C4-2B (cell line): Measurements from ENCODE around the gene MESD.

Experiments
- H3K27ac ChIP-seq: fragments of 450-650 bp; 2 replicates; pipeline ENCODE4 v1.5.1; 2017
- ZFX ChIP-seq: fragments of 450-650 bp; IDR thresholded peaks from 2 replicates; pipeline ENCODE4 v1.6.1; 2017
- TF ChIP-seq, protein P1 (sequence below): fragments of 450-650 bp; conservative IDR thresholded peaks from 2 replicates; pipeline ENCODE4 v1.5.1; 2017; ENCODE audit warnings: mild to moderate bottlenecking

The MESD gene

GRCh38 chr15:80982205-80982604 is 7.4 kb downstream of the MESD start:
- TF ChIP-seq, protein P1, sequence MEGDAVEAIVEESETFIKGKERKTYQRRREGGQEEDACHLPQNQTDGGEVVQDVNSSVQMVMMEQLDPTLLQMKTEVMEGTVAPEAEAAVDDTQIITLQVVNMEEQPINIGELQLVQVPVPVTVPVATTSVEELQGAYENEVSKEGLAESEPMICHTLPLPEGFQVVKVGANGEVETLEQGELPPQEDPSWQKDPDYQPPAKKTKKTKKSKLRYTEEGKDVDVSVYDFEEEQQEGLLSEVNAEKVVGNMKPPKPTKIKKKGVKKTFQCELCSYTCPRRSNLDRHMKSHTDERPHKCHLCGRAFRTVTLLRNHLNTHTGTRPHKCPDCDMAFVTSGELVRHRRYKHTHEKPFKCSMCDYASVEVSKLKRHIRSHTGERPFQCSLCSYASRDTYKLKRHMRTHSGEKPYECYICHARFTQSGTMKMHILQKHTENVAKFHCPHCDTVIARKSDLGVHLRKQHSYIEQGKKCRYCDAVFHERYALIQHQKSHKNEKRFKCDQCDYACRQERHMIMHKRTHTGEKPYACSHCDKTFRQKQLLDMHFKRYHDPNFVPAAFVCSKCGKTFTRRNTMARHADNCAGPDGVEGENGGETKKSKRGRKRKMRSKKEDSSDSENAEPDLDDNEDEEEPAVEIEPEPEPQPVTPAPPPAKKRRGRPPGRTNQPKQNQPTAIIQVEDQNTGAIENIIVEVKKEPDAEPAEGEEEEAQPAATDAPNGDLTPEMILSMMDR = no peak; the same call in 1 of the 2 replicates
- no peak for TF ChIP-seq ZFX
- no peak overlapping the region for H3K27ac ChIP-seq

DNA sequence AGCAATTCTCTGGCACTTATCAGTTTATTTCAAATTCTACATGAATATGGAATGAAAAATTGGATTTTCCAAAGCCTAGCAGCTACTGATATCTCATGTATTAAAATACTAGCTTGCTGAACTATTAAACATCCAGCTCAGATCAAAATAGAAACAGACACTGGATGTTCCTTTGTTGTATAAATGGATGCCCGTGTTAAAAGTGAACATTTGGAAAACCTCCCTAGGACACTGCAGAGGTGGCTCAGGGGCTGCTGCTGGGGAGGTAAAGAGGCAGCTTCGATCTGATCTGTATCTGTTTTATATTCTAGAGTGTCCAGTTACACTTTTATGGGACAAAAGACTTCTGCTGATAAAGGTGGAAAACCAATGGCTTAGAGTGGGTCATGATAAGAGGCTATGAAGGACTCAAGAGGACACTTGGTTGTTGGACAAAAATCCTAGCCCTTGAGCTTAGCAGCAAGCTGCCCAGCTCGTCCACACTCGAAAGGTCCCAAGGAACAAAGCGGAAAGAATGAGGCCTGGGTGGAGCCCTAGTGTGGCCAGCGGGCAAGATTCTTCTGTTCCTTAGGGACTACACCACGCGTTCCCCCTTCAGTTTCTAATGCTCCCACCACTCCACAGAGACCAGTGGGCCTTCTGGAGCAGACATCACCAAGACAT is 9.9 kb downstream of the MESD start:
- no peak for TF ChIP-seq ZFX
- TF ChIP-seq, protein P1 = no peak
- no peak overlapping the region for H3K27ac ChIP-seq

GRCh38 chr15:80978685-80979329 is 10.8 kb downstream of the MESD start:
- no peak overlapping the region for H3K27ac ChIP-seq
- TF ChIP-seq, protein P1 = no peak
- TF ChIP-seq ZFX = no peak

GRCh38 chr15:80977627-80978036 is 12.0 kb downstream of the MESD start:
- no peak overlapping the region for H3K27ac ChIP-seq
- no peak for TF ChIP-seq ZFX
- TF ChIP-seq, protein P1 = peak; percentile 85

DNA sequence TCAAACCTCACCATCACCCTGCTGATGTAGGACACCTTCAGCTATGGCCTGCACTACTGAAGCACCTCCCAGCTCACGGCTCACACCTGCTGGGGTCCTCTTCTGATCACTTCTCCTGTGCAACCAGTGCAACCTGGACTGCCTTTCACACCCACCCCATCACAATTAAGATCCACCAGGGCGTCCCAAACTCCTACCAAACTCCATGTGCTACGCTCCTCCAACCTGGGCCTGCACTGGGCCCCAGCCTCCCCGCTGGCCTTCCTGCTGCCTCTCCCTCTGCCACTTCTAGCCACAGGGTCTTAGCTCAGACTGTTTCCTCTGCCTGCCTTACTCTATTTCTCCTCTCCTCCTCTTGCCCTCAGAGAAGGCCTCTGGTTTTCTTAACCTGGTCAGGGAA is 12.8 kb downstream of the MESD start:
- H3K27ac ChIP-seq = no peak overlapping the region; the same call in 1 of the 2 replicates
- TF ChIP-seq ZFX = no peak
- TF ChIP-seq, protein P1 = no peak

DNA sequence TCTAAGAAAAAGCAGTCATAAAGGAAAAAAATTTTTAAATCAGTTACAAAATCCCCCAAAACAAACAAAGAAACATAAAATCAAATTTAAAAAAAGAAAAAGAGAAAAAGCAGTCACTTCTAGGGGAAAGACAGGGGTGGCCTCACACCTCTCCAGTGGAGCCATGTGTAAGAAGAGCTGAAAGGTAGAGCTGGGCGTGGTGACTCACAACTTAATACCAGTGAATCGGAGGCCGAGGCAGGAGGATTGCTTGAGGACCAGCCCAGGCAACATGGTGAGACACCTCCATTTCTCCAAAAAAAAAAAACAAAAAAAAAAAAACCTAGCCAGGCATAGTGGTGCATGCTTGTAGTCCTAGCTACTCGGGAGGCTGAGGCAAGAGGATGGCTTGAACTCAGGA is 14.7 kb downstream of the MESD start:
- H3K27ac ChIP-seq = no peak overlapping the region
- TF ChIP-seq, protein P1 = no peak
- TF ChIP-seq ZFX = no peak

DNA sequence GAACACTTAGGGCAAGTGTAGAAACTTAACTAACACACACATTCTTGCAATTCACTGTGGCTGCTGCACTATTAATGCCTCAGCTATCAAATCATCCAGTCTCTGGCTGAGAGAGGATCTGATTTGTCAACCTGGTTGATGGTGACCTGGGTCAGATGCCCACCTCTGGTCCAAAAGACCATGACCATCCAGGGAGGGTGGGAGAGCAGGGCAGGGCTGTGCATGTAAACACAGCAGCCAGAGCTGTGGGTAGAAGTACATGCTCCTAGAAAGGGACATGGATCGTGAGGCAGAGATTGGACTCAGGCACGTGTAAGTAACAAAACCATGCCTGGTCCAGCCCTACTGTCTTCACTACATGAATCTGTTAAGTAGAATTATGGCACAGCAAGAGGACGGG is 17.3 kb downstream of the MESD start:
- TF ChIP-seq ZFX = no peak
- TF ChIP-seq, protein P1 = no peak
- H3K27ac ChIP-seq = no peak overlapping the region
